ENCODE results near the gene CKAP2L.

CKAP2L gene

DNA sequence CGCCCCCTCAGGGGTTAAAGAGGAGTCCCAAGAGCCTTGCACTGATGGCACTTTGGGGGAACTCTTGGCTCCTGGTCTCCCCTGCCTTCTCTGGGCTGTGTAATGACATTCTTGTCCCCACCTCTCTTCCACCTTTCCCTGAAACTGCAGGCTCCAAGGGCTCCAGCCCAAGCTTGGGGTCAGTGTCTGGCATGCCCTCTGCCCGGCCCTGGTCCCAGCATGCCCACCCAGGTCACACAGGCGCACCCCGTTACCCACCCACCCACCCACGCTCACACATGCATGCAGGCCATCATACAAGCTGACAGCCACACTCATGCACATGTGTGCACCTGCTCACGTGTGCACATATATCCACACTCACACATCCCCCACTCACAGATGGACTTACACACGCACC, 50.5 kb downstream of the CKAP2L start:
- H3K27me3 ChIP-seq: no peaks in the 10 kb centered on the region
- DNase-seq: no peak
- no peaks in the 10 kb centered on the region for H3K9me3 ChIP-seq
- no peaks in the 10 kb centered on the region for H3K4me1 ChIP-seq
- no peaks in the 10 kb centered on the region for H3K36me3 ChIP-seq
- no peak overlapping the region for H3K4me3 ChIP-seq (ENCODE audit: low read depth, low read length)
- TF ChIP-seq, protein P1, sequence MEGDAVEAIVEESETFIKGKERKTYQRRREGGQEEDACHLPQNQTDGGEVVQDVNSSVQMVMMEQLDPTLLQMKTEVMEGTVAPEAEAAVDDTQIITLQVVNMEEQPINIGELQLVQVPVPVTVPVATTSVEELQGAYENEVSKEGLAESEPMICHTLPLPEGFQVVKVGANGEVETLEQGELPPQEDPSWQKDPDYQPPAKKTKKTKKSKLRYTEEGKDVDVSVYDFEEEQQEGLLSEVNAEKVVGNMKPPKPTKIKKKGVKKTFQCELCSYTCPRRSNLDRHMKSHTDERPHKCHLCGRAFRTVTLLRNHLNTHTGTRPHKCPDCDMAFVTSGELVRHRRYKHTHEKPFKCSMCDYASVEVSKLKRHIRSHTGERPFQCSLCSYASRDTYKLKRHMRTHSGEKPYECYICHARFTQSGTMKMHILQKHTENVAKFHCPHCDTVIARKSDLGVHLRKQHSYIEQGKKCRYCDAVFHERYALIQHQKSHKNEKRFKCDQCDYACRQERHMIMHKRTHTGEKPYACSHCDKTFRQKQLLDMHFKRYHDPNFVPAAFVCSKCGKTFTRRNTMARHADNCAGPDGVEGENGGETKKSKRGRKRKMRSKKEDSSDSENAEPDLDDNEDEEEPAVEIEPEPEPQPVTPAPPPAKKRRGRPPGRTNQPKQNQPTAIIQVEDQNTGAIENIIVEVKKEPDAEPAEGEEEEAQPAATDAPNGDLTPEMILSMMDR (IDR thresholded peaks at IDR 0.05; ENCODE audit: low read depth, low read length): no peak

DNA sequence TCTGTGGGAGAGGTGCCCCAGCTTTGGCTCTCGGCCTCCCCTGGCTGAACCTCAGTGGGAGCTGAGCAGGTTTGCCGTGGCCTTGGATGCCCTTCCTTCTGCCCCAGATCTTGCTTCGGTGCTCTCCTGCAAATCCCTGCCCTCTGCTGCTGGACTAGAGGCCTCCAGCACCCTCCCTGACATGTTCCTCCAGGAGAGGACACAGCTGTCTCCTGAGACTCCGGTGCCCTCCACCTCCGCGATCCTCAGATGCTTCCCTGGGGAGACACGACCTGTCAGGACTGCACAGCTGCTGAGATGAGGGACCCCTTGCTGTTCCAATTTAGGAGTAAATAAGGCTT, 50.9 kb downstream of the CKAP2L start:
- TF ChIP-seq, protein P1 (IDR thresholded peaks at IDR 0.05; ENCODE audit: low read depth, low read length): no peak

DNA sequence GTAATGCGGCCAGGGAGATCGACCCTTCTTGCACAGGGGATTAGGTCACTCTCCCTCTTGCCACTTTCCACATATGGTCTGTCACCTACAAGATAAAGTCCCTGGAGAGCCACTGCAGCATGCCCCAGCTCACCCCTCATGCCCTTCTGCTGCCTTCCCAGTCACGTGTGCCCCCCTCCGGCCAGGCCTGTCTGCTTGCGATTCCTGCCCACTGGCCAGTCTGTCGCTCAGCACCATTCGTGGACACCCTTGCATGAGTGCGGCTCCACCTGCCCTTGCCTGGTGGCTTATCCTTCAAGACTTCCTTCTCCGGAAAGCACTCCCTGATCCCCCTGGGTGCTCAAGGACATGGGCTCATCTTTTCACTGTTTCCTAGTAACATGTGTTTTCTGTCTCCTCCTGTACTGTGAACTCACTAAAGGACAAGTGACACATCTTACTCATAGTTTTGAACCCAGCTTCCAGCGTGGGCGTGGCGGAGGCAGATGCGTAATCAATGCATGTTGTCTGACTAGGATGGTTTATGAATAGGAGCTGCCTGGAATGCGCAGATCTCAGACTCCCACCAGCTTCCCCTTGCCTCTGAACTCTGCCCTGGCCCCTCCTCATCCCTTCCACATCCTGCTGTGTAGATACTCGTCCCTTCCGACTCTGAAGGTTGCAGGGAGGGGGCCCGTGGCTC, 51.4 kb downstream of the CKAP2L start:
- no peak for DNase-seq
- H3K9me3 ChIP-seq: no peaks in the 10 kb centered on the region

More for the DNA sequence above, 50.9 kb downstream of the CKAP2L start:
- Histone ChIP-seq H3K36me3 (no peaks in the 10 kb centered on the region), H3K9me3 (no peaks in the 10 kb centered on the region), H3K4me3 (ENCODE audit: low read depth, low read length) (no peak overlapping the region), H3K4me1 (no peaks in the 10 kb centered on the region), H3K27me3 (no peaks in the 10 kb centered on the region)
- no peak for DNase-seq

DNA sequence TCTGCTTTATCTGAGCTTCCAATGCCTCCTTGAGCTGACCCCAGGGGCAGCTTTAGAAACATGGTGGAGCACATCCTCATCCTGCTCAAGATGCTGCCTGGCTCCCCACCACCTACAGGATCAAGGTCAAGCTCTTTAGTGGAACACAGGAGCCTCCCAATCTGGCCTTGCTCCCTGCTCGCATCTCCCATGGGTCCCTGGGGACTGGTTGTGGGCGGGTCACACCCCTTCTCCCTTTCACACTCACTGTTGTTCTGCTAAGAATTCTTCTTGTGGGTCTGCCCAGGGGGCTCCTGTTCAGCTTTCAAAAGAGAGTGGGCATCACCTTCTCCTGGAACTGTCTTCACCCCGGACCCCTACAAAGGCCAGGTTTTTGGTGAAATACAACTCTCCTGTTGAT, 51.9 kb downstream of the CKAP2L start:
- Histone ChIP-seq H3K4me3 (ENCODE audit: low read depth, low read length) (no peak overlapping the region), H3K27me3 (no peaks in the 10 kb centered on the region), H3K9me3 (no peaks in the 10 kb centered on the region), H3K4me1 (no peaks in the 10 kb centered on the region), H3K36me3 (no peaks in the 10 kb centered on the region)
- DNase-seq: no peak
- TF ChIP-seq, protein P1 (IDR thresholded peaks at IDR 0.05; ENCODE audit: low read depth, low read length): no peak

More for the DNA sequence above, 51.4 kb downstream of the CKAP2L start:
- H3K27me3 ChIP-seq: no peaks in the 10 kb centered on the region
- TF ChIP-seq, protein P1 (IDR thresholded peaks at IDR 0.05; ENCODE audit: low read depth, low read length): no peak
- no peaks in the 10 kb centered on the region for H3K4me1 ChIP-seq
- no peak overlapping the region for H3K4me3 ChIP-seq (ENCODE audit: low read depth, low read length)
- H3K36me3 ChIP-seq: no peaks in the 10 kb centered on the region

DNA sequence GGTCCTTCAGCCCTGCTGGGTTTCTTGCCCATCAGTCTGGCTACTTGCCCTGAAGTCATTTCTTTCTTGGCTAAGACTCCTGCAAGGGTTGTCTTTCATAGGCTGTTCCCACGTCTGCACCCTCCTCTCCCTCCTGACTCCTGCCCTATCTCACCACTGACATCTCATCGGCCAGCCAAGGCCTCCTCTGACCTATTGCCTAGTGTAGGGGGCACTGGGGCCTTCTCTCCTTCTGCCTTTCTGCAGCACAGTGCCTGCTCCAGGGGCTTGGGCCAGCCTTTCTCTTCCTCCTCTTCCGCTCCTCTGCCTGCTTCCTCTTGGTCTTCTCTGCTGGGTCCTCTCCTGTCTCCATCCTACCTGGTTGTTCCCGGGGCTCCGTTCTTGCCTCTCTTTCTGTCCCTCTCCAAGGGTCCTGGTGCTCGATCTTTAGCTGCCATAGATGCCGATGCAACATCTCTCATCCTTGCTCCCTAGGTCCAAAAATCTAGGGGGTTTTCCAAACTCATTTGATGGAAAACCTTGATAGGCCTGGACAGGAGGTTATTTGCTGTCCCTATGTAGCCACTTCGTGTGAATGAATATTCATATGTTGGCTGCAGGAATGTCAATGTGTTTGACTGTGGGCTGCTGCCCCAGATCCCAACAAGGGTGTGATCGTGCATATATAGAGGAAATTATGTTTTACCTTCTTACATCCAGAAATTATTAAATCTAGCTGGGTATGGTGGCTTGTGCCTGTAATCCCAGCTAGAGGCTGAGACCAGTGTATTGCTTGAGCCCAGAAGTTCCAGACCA, 53.3 kb downstream of the CKAP2L start:
- DNase-seq: no peak
- TF ChIP-seq, protein P1 (IDR thresholded peaks at IDR 0.05; ENCODE audit: low read depth, low read length): no peak
- no peaks in the 10 kb centered on the region for H3K27me3 ChIP-seq

DNA sequence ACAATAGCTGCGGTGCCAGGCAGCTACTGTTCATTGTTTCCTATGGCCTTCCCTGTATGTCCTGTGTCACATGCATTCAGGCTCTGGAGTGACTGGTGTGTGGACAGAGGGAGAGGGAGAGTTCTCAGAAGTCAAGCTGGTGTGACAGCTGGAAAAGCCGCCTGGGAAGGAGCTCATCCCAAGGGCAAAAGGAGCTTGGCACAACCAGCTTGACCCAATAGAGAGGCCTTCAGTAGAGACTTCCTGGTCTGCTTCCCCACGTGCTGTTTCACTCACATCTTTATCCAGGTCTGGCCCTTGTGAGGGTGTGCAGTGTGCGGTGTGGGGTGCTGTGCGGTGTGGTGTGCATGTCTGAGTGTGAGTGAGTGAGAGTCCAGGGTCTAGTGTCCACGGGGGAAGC, 54.7 kb downstream of the CKAP2L start:
- TF ChIP-seq, protein P1 (IDR thresholded peaks at IDR 0.05; ENCODE audit: low read depth, low read length): no peak
- no peak overlapping the region for H3K4me3 ChIP-seq (ENCODE audit: low read depth, low read length)

More for the DNA sequence above, 53.3 kb downstream of the CKAP2L start:
- Histone ChIP-seq H3K4me1 (no peaks in the 10 kb centered on the region), H3K4me3 (ENCODE audit: low read depth, low read length) (no peak overlapping the region), H3K36me3 (no peaks in the 10 kb centered on the region), H3K9me3 (no peaks in the 10 kb centered on the region)

More for the DNA sequence above, 54.7 kb downstream of the CKAP2L start:
- Histone ChIP-seq H3K36me3 (no peaks in the 10 kb centered on the region), H3K4me1 (no peaks in the 10 kb centered on the region), H3K9me3 (no peaks in the 10 kb centered on the region), H3K27me3 (no peaks in the 10 kb centered on the region)
- no peak for DNase-seq
